Neural progenitor cell (in vitro differentiated cells): ENCODE results near the gene CHMP4B.

Experiments
- CTCF ChIP-seq: fragments of 200-600 bp; sonication (generic); IDR thresholded peaks from 2 replicates; pipeline ENCODE4 v1.5.1; 2017; ENCODE audit warnings: antibody characterized with exemption, mild to moderate bottlenecking
- EZH2phosphoT487 ChIP-seq: fragments of 200-600 bp; sonication (generic); IDR thresholded peaks from 2 replicates; pipeline ENCODE4 v1.6.1; 2017; ENCODE audit warnings: antibody characterized with exemption

GRCh38 chr20:33880396-33880795, 69.2 kb downstream of the CHMP4B start:
- TF ChIP-seq CTCF: no peak
- no peak for TF ChIP-seq EZH2phosphoT487
